Activated CD8-positive, alpha-beta memory T cell treated with anti-CD3 and anti-CD28 coated beads for 36 hours (primary cell): Measurements from ENCODE around the gene DHFR. TPM values are rescaled to one million over a fixed set of nuclear protein-coding genes. Genes with fewer than 3 reads are reported as not detected.
"Not testable (repeated sequence)": the region's sequence is repeated elsewhere in the genome, so short reads cannot be mapped to it uniquely, and the experiment has no call there.

ENCODE experiments used
- CTCF ChIA-PET: fragments of 350-600 bp; sonication (Branson Sonifier 250); formaldehyde crosslinking; loops from one replicate; lab custom pipeline; 2021; ENCODE audit warnings: antibody characterized with exemption; lab: Charles Lee
- POLR2A ChIA-PET: fragments of 350-600 bp; sonication (Branson Sonifier 250); formaldehyde crosslinking; loops from one replicate; lab custom pipeline; 2021; ENCODE audit warnings: antibody characterized with exemption; lab: Charles Lee
- total RNA-seq, 2 experiments: library from RNA; stranded (reverse); gene quantifications; one replicate each; pipeline ENCODE4 v1.2.3, GENCODE V29; 2021

The DHFR gene
- total RNA-seq, 2 experiments from 2014 or later = 96.3 to 102 TPM

DNA sequence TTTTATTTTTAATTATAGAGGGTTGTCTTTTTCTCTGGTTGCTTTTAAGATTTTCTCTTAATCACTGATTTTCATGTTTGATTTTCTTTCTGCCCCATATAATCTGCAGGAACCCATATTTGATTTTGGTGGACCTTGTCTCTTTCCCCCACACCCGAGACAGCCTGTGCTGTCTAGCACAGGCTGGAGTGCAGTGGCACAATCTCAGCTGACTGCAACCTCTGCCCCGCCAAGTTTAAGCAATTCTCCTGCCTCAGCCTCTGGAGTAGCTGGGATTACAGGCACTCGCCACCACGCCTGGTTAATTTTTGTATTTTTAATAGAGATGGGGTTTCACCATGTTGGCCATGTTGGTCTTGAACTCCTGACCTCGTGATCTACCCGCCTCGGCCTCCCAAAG lies 5.9 kb upstream of the DHFR start:
- POLR2A ChIA-PET = not testable (repeated sequence)

DNA sequence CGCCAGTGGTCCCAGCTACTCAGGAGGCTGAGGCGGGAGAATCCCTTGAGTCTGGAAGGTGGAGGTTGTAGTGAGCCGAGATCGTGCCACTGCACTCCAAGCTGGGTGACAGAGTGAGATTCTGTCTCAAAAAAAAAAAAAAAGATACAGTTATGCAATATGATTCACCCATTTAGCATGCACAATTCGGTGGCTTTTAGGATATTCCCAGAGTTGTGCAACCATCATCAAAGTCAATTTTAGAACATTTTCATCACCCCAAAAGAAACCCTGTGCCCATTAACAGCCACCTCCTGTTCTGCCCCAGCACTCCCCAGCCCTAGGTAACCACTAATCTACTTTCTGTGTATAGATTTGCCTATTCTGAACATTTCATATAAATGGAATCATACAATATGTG lies 4.3 kb upstream of the DHFR start:
- ChIA-PET POLR2A (no interaction called here), CTCF (no interaction called here)

More for the DNA sequence above, 5.9 kb upstream of the DHFR start:
- CTCF ChIA-PET = interaction anchor here (0.8 kb wide), 1 partner anchor 11 kb away, joined by 3 read pairs; no protein-coding TSS in a partner anchor

DNA sequence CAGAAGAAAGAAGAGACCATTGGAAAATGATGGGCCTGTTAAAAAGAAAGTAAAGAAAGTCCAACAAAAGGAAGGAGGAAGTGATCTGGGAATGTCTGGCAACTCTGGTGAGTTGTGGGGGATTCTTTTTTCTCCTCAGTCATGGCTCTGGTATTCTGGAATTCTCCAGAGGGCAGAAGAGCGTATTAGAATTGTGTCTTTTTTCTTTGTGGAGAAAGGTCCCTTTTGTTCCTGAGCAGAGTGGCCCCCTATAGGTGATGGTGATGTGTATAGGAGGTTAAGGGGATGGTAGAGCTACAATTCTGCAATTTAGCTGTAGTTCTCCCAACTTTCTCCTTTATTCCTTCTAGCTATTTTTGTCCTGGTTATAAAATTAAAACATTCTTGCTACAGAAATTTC lies 1.6 kb upstream of the DHFR start:
- CTCF ChIA-PET = interaction anchor here (1.7 kb wide), 1 partner anchor 15 kb away, joined by 6 read pairs; no protein-coding TSS in a partner anchor
- POLR2A ChIA-PET = no interaction called here

DNA sequence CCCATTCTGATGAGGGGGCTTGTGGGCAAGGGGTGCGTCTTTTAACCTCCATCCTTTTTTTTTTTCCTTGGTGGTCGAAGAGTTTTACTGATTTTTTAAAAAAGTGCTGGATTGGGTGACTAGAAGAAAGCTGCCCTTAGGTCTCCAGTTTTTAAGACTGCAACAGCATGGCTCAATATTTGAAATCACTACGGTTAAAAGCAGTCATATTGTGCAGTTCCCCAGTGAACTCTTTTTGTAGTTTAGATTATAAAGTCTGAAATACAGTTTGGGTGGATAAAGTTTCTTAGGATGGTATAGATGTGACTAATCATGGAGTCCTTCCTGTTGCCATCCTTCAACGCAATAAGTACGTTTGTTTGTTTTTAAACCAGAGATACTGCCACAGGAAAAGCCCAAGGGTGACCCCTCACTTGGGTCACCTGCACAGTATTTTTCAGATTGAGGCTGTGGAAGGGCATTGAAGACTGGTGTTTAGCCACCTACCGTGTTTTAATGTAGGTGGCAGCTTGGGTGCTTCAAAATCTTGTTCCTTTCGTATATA lies 520 bp upstream of the DHFR start:
- ChIA-PET CTCF (interaction anchor here (1.7 kb wide), 1 partner anchor 16 kb away, joined by 6 read pairs; no protein-coding TSS in a partner anchor), POLR2A (interaction anchor here (0.7 to 1.2 kb wide), 4 partner anchors 9 to 475 kb away, joined by 3 read pairs; no protein-coding TSS in a partner anchor)

DNA sequence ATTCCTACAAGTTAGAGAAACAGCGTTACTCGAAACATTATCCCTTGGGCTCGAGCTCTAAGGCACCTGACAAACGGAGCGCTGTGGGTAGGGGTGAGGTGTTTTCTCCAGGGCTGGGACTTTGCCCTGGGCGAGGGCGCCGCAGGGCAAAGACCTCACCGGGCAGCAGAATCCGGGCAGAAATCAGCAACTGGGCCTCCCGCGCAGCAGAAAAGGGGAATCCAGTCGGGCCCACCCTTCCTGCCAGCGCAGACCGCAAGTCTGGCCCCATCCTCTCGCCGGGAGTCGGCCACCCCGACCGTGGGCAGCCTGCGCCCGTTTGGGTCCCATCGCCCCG lies 761 bp downstream of the DHFR start:
- ChIA-PET CTCF (no interaction called here), POLR2A (interaction anchor here (0.6 to 1.2 kb wide), 3 partner anchors 25 to 474 kb away, joined by 3 to 8 read pairs (median 3); no protein-coding TSS in a partner anchor)

DNA sequence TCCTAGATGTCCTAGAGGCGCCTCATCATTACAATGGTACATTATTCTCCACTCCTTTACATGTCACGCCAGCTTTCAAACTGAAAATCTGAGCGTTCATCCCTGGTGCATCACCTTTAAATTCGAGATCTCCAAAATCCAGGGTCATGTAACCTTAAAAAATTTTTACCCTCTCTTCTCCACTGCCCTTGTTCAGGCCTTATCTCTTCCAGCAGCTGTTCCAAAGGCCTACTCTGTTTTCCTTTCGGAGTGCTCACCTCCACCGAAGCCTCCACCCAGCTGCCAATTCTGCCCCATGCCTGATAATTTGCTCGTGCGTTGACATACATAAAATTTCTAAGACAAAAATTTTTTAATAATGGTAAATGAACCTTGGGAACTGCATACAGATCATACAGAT lies 1.3 kb downstream of the DHFR start:
- CTCF ChIA-PET = no interaction called here
- POLR2A ChIA-PET = interaction anchor here (0.6 to 0.7 kb wide), 3 partner anchors 24 to 246 kb away, joined by 3 to 8 read pairs (median 3); no protein-coding TSS in a partner anchor

DNA sequence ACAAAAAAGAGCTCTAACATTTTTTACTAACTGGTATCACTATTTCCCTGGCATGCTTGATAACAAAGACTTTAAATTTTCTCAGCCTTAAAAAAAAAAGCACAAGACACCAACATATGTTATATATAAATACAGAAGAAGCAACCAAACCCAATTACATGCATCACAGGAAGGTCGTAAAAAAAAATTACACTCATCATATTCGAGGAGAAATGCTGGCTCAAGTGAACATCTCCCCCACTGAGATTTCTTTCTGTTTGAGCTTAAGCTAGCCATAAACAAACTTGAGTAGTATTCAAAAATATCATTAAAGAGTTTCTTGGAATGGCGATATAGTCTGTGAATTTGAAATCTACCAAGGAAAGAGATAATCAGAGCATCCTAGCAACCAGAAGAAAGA lies 7.9 kb downstream of the DHFR start:
- ChIA-PET CTCF (no interaction called here), POLR2A (no interaction called here)

DNA sequence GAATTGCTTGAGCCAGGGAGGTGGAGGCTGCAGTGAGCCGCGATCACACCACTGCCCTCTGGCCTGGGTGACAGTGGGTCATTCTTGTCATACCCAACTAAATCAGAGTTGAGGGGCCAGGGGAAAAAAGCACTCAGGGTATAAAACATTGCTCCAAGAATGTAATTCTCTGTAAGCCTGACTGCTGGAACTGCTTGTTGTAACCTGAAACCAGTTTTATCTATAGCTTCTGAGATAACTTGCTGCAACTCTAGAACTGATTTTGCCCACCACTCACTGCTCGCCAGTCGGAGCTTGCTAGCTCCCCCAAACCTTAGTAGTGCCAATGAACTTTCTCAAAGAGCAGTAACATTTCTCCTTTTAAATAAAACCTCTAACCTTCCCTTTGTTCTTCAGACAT lies 9.9 kb downstream of the DHFR start:
- CTCF ChIA-PET = interaction anchor here (0.6 kb wide), 1 partner anchor 7 kb away, joined by 3 read pairs; no protein-coding TSS in a partner anchor
- POLR2A ChIA-PET = no interaction called here

DNA sequence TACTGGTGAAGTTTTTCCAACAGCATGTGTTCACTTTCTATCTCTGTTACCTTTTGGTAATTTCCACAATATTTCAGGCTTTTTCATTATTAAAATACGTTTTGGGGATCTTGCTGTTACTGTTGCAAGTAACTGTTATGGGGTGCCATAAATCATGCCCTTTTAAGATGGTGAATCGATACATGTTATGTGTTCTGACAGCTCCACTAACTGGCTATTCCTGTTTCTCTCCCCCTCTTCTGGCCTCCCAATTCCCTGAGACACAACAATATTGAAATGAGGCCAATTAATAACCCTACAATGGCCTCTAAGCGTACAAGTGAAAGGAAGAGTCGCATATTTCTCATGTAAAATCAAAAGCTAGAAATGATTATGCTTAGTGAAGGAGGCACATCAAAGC lies 13.4 kb downstream of the DHFR start:
- ChIA-PET POLR2A (no interaction called here), CTCF (no interaction called here)

DNA sequence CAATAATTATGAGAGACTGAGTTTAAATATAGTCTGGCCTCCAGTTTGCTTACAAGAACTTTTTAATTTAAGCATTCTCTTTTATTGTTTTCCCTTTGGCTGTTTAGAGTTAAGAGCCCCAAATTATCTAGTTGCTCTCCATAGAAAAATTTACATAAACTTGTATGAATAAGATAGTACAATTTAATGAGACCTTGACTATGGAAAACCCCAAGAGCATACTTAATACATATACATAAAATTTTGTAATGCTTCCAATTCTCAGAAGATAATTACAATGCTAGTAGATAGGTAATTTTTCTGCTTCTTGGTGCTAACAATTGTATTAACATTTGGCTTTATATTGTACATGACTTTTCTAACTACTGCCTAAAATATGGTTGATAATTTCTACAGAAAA lies 20.6 kb downstream of the DHFR start:
- POLR2A ChIA-PET = no interaction called here
- CTCF ChIA-PET = no interaction called here

DNA sequence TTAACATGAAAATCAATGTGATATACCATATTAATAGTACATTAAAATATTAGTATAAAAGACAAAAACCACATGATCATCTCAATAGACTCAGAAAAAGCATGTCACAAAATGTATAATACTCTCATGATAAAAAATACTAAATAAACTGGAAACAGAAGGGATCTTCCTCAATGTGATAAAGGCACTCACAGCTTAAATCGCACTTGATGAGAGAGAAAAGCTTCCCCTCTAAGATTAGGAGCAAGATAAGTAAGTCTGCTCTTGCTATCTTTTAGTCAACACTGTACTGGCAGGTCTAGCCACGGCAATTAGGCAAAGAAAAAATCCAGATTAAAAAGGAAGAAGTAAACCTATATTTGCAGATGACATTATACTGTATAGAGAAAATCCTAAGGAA lies 22.1 kb downstream of the DHFR start:
- ChIA-PET POLR2A (no interaction called here), CTCF (no interaction called here)

DNA sequence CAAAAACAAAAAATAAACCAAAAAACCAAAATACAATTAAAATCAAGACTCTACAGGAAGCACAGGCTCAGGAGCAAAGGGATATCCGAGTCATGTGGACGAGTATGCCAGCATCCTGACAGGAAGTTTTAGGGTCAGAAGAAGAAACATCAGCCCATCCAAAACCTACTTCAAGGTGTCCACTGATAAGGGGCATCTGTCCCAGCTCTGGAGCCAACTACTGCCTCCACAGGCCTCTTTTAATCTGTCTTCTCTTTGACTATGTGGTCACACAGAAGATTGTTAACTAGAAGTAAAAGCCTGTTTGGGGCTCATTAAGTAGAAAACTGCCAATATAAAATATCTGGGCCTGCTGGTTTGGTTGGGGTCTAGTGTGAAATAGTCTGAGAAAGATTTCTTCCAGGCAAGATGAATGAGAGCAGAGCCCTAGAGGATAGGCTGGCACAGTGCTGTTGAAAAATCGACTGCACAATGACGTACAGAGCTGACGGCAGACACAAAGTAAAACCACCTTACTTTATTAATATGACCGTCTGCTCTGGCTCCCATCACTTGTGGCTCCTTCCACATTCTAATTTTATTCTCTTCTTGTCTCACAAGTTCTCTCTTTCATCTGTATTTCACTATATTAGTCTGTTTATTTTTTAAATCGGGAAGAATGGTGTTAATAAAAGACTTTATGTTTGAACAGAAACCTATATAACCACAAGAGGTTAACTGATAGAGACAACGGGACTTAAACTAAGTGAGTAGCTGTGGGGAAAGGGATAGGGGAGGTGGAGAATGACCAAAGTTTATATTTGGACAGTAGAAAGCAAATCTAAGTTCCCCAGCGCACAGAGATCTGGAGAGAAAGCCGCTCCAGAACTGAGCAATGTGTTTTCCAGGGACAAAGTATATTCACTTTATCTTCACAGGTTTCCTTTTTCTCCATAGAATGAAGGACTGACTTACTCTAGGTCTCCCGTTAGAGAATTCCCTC lies 23.2 kb downstream of the DHFR start:
- ChIA-PET CTCF (no interaction called here), POLR2A (no interaction called here)

DNA sequence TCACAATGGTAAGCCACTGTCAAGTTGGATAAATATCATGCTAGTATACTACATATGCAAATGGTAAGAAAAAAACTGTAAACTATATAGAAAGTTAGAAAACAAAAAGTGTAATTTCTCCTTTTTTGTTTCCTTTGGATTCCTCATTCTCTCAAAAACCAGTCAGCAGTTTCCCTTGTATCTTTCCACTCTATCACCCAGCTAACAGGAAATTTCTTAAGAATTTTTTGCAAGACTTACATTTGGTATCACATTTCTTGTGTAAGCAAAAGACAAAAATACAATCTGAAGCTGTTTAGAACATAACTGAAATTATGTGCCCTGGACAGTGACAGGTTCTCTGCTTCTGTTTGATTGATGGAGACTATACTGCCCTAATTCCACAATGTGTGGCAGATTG lies 25.5 kb downstream of the DHFR start:
- ChIA-PET CTCF (no interaction called here), POLR2A (interaction anchor here (1.0 kb wide), 1 partner anchor 24 kb away, joined by 3 read pairs; no protein-coding TSS in a partner anchor)

DNA sequence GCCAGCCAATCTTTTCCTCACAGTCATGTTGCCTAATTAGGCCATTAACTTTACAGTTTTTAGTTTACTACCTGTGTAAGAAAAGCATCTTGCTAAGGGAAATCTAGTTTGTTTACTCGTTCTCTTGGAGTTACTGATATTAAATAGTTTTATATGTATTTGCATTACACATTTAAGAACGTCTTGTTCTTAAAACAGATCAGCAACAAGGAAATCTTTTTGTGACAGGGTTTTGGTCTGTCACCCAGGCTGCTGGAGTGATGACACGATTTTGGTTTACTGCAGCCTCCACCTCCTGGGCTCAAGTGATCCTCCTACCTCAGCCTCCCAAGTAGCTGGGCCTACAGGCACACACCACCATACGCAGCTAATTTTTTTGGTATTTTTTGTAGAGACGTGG lies 29.6 kb downstream of the DHFR start:
- CTCF ChIA-PET = no interaction called here
- POLR2A ChIA-PET = no interaction called here

DNA sequence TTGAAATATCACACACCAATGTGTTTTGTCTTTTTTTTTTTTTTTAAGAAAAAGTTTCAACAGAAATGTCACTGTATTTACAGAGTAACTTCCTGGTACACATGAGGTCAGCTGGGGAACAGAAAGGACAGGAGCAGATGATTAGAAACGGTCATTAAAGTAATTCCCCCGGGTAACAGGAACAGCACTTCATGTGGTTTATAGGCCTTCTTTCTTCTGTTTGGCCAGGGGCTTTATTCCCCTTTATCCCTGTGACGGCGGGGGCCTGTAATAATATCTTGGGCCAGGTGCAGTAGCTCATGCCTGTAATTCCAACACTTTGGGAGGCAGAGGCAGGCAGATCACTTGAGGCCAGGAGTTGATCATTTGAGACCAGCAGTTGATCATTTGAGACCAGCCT lies 30.8 kb downstream of the DHFR start:
- ChIA-PET CTCF (interaction anchor here (0.6 kb wide), 1 partner anchor 288 kb away, joined by 3 read pairs; no protein-coding TSS in a partner anchor), POLR2A (interaction anchor here (0.6 kb wide), 1 partner anchor 22 kb away, joined by 4 read pairs; no protein-coding TSS in a partner anchor)

DNA sequence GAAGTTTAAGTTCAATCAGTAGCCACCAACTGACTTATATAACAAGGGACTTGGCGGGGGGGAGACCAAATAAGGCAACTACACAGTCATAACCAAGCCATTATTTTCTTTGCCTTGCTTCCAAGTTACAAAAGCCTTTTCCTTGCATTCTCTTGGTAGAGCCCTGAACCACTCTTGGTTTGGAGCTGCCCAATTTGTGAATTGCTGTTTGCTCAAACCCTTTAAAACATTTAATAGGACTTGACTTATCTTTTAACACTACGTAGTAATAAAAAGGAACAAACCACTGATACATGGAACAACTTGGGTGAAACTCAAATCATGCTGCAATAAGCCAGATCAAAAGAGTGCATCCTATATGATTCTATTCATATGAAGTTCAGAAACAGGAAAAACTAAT lies 32.0 kb downstream of the DHFR start:
- ChIA-PET POLR2A (no interaction called here), CTCF (no interaction called here)

DNA sequence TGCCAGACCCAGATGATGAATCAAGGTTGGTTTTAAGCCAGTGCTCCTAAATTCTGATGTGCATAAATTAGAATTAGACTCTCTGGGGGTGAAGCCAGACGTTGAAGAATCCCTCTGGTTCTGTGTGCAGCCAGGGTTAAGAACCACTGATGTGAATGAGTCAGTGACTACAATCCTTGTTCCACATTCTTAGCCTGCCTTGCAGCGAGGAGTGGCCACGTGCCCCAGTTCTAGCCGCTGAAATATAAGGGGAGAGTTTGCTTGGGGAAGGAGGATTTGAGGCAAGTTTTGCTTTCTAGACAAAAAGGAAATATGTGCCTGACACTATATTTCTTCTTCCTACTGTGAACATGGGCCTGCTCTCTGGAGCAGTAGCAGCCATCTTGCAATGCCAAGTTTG lies 34.6 kb downstream of the DHFR start:
- POLR2A ChIA-PET = no interaction called here
- CTCF ChIA-PET = no interaction called here

DNA sequence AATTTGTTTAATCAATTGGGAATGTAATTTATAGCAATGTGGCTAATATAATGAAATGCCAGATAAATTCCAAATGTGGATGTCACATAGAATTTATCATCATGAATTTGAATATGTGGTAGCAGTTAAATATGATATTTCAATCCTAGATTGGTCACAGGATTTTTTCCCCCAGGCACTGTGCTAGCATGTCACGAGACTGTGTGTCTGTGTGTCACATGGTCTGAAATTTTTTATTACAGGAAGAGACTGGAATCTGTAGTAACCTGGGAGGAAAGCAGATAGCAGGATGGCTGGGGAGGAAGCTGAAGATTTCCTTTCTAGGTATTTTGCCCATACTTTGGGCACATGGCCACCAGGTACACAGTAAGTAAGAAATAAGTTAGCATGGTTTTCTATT lies 35.7 kb downstream of the DHFR start:
- ChIA-PET POLR2A (no interaction called here), CTCF (no interaction called here)

DNA sequence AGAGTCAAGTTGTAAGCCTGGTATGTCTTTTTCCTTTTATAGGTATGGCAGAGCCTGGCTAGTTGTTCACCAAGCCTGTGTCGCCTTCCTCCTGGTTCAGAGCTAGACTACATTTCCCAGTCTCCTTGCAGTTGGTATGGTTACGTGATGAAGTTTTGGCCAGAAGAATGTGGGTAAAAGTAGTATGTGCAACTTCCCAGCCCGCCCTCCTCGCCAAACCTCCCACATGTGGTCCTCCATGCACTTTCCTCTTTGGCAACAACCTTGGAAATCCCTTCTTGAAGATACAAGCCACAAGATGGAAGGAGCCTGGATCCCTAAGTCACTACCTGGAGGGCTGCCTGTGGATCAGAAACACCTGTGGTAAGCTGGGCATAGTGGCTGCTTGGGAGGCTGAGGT lies 36.3 kb downstream of the DHFR start:
- POLR2A ChIA-PET = no interaction called here
- CTCF ChIA-PET = no interaction called here

DNA sequence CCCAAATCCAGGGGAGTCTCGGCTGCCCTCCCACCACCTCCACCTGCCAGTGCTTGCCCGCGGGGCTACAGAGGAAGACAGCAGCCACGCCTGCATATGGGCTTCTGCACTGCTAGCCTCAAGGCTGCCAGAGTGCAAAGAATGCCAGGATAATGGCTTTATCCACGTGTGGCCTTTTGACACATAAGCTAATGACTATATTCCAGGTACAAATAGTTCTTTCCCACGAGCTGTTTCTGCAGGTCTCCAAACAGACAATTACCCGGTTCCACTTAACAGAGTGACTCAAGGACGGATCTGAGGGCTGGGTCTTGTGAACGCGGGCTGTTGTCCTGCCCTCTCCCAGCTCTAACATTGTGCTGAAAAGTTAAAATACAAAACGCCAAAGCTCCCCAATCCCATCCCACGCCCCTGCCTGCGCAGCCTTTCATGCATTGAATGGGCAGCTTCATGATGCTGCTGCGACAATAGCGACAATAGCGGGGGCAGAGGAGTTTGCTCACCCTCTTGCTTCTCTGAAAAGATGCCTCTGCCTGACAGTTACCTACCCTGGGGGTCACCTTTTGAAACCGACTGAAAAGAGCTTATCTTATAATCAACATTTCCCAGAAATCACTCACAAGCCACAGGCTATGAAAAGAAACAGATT lies 39.4 kb downstream of the DHFR start:
- ChIA-PET POLR2A (interaction anchor here (0.5 kb wide), 1 partner anchor 285 kb away, joined by 3 read pairs; no protein-coding TSS in a partner anchor), CTCF (no interaction called here)
